Fibroblast of gingiva (primary cell): ENCODE measurements around the gene ARID3C.

Experiments
- DNase-seq: peaks from one replicate; pipeline ENCODE4 v3.0.0-alpha.2; 2011; ENCODE audit warnings: low read depth

Gene ARID3C

GRCh38 chr9:34628656-34629490 is at the start of gene ARID3C:
ARID3C (minus strand) TSS chr9:34629066; CDS start chr9:34628014, 1,052 bp downstream.
- DNase-seq: no peak

GRCh38 chr9:34675869-34676268 is 47.0 kb upstream of the ARID3C start:
- peak; percentile 40 for DNase-seq

- peak; percentile 80 for DNase-seq
Measured at GRCh38 chr9:34675048-34675714, 46.3 kb upstream of the ARID3C start.

GRCh38 chr9:34674440-34674839 is 45.6 kb upstream of the ARID3C start:
- DNase-seq: no peak

- DNase-seq: no peak
Measured at GRCh38 chr9:34671307-34671706, 42.4 kb upstream of the ARID3C start.

GRCh38 chr9:34669809-34670562 is 41.1 kb upstream of the ARID3C start:
- no peak for DNase-seq

- peak; percentile 96 for DNase-seq
Measured at GRCh38 chr9:34665381-34666250, 36.8 kb upstream of the ARID3C start.

GRCh38 chr9:34665067-34665380 is 36.2 kb upstream of the ARID3C start:
- DNase-seq: no peak

- DNase-seq: peak; percentile 81
Measured at GRCh38 chr9:34664281-34665066, 35.6 kb upstream of the ARID3C start.

- DNase-seq: no peak
Measured at GRCh38 chr9:34663303-34663605, 34.4 kb upstream of the ARID3C start.

- no peak for DNase-seq
Measured at GRCh38 chr9:34662526-34663302, 33.8 kb upstream of the ARID3C start, which contains the start of gene CCL27. CCL27 (minus strand) TSS chr9:34662657; CDS start chr9:34662633, 24 bp downstream.

GRCh38 chr9:34659592-34660253 is 30.9 kb upstream of the ARID3C start:
- no peak for DNase-seq

GRCh38 chr9:34658461-34658860 is 29.6 kb upstream of the ARID3C start:
- DNase-seq: no peak

GRCh38 chr9:34656992-34657391 is 28.1 kb upstream of the ARID3C start:
- no peak for DNase-seq

GRCh38 chr9:34655394-34655793 is 26.5 kb upstream of the ARID3C start:
- DNase-seq: no peak

- peak; percentile 97 for DNase-seq
Measured at GRCh38 chr9:34654323-34655051, 25.6 kb upstream of the ARID3C start.

- peak; percentile 45 for DNase-seq
Measured at GRCh38 chr9:34653151-34654072, 24.5 kb upstream of the ARID3C start.

- DNase-seq: no peak
Measured at GRCh38 chr9:34652602-34653000, 23.7 kb upstream of the ARID3C start.
